ENCODE data around the gene NR5A1.

The NR5A1 gene

DNA sequence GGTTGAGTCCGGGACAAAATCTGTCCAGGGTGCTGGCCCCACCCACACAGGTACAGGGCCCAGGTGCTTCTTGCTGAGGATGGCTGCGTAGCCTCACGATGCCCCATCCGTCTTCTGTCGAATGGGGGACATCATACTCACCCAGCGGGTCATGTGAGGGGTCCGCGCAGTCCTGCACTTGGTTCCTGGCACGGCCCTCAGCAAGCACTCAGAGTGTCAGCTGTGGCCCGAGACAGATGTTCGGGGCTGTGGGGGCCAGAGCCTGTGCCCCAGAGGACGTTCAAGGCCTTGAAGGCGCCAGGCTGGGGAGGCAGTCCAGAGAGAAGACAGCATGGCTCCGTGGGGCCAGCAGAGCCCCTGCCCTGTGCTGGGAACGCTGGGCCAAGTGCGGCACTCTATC is 27.8 kb downstream of the NR5A1 start:
- no peak for DNase-seq

DNA sequence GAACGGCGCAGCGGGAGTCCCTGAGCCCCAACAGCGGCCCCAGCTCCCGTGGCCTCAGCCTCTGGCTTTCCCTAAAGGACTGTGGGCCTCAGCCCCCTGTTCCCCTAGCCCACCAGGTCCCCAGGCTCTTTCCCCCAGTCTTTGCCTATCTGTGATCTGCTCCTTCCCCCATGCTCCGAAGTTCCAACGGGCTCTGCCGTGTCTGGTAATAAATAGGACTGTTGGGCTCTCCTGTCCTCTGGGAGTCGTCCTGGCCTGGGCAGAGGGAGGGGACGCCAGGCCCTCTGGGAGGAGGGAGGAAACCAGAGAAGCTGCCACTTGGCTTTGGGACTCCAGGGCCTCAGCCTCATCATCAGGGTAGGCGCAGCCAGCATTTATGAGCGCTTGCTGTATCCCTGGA is 28.8 kb downstream of the NR5A1 start:
- DNase-seq: peak; percentile 10

GRCh38 chr9:124477648-124478285 is 29.4 kb downstream of the NR5A1 start:
- peak; percentile 33 for DNase-seq

- no peak for DNase-seq
Observed at GRCh38 chr9:124477211-124477647, 30.0 kb downstream of the NR5A1 start.

GRCh38 chr9:124475868-124476690 is 31.1 kb downstream of the NR5A1 start:
- no peak for DNase-seq

GRCh38 chr9:124475158-124475867 is 31.9 kb downstream of the NR5A1 start:
- DNase-seq: no peak

DNA sequence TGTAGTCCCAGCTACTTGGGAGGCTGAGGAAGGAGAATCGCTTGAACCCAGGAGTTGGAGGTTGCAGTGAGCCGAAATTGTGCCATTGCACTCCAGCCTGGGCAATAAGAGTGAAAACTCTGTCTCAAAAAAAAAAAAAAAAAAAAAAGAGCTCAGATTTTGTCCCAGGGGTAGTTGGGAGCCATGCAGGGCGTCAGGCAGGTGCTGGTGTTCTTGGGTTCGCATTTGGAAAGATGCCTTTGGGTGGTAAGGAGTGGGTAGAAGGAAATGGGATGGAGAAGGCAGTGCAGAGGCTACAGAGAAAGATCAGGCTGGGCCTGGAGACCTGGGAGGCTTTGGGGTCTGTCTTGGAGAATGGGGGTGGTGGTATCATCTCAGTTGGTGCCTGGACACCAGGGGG is 33.0 kb downstream of the NR5A1 start:
- DNase-seq: no peak

DNA sequence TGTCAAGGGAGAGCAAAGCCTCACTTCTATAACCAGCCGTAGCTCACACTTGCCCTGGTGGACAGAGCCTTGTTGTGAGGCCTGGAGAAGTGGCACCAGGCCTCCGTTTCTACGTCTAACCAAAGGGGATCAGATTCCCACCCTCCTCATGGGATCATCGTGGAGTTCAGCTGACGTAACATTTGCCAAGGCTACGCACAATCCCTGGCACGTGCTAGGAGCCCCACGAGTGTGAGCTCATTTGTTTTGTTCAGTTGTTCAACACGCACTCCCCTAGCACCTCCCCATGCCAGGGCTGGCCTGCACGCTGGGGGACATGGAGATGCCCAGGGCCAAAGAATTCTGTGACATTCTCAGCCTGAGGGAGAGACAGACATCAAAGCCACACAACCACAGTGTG is 33.9 kb downstream of the NR5A1 start:
- DNase-seq: no peak

GRCh38 chr9:124472770-124473169 is 34.4 kb downstream of the NR5A1 start:
- DNase-seq: no peak

DNA sequence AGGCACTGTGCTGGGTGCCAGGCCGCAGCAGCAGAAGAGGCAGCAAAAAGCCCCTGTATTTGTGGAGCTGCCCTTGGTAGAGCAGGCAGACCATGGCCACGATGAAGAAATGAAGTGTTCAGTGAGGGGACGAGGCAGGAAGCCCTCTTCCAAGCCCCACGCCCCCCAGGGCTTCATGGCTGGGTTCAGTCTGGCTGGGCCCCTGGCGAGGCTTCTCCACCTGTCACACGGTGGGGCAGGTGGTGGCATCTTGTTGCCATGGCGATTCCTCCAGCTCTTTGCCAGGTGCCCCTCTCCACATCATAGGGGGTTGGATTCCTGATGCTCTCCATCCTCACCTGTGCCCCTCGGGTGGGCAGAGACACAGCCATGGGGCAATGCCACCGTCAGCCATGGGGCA is 35.4 kb downstream of the NR5A1 start:
- no peak for DNase-seq

DNA sequence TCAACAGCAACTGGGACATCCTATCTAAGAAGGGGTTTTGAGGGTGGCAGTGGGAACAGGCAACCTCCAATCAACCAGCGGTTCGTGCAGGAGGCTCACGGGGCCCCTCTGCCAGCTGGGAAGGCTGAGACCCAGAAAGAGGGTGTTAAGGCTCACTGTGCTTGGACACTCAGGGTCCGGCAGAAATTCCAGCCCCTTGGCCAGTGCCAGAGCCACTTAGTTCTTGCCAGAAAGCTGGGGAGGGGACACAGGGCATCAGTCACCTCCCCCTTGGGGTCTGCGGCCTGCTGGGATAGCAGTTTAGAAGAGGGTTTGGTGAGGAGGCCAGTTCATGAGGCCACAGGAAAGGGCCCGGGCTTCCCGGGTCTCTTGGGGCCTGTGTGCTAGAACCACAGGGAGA is 36.5 kb downstream of the NR5A1 start:
- DNase-seq: no peak

GRCh38 chr9:124470306-124470705 is 36.9 kb downstream of the NR5A1 start:
- DNase-seq: no peak

- DNase-seq: no peak
Observed at GRCh38 chr9:124469011-124469832, 38.0 kb downstream of the NR5A1 start.

DNA sequence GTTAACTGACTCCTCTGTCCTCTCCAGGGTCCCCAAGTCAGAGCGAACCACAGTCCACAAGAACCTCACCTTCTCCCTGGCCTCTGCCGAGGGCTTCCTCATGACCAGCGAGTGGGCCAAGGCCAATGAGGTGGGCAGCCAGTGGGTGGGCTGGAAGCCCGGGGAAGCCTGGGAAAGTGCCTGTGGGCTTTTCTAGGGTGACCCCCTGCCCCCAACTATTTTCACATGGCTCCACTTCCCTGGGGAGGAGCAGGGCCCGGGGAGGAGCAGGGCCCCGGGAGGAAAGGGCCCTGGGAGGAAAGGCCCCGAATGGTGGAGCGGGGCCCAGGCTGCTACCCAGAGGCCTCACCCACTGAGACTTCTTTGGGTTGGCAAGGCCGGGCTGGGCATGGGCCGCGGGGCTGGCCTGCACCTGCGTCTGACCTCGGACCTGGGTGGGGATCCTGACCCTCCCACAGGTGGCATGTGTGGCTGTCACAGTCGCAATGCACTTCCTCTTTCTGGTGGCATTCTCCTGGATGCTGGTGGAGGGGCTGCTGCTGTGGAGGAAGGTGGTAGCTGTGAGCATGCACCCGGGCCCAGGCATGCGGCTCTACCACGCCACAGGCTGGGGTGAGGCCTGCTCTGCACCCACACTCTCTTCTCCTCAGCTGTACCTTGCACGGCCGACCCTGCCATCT is 39.0 kb downstream of the NR5A1 start:
- no peak for DNase-seq

GRCh38 chr9:124467410-124468060 is 39.7 kb downstream of the NR5A1 start:
- DNase-seq: no peak

- DNase-seq: no peak
Observed at GRCh38 chr9:124465736-124466135, 41.5 kb downstream of the NR5A1 start.

GRCh38 chr9:124462739-124463138 is 44.5 kb downstream of the NR5A1 start:
- DNase-seq: no peak

DNA sequence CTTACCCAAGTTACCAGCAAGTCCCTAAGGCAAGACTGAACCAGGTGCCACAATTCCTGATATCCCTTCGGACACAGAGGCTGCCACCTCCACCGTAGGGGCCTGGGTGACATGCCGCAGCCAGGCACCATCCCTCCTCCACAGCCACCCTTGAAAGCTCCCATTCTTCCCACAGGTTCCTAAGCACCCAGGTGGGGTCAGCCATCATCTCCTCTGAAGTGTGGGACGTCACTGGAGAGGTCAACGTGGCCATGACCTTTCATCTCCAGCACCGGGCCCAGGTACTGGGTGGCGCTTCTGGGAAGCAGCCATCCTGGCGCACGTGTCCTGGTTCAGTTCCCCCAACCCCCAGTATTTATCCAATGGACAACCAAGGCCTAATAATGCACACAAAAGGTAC is 48.8 kb downstream of the NR5A1 start:
- DNase-seq: no peak

DNA sequence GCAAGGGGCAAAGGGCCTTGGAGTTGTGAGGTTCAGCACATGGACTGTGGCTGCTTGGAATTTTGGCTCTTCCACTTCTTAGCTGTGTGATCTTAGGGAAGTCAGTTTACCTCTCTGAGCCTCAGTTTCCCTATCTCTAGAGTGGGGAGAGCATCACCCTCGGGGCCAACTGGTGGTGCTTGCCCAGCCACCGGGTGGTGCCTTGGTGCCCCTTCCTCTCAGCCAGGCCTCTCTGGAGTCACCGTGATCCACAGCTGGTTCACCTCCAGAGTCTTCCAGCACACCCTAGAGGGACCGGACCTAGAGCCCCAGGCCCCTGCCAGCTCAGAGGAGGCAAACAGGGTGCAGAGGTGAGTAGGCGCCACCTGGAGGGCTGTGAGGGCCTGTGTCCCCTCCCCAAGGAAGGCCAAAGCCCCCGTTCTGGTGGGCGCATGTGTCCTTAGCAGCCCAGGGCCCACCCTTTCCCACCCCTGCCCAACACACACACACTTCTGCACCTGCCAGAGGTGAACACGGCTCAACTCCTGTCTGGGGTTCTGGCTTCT is 49.2 kb downstream of the NR5A1 start:
- DNase-seq: no peak

- no peak for DNase-seq
Observed at GRCh38 chr9:124457079-124457886, 49.9 kb downstream of the NR5A1 start.
